Tibial artery (tissue), 4 donors: Measurements from ENCODE around the gene AFF3.

Experiments
- DNase-seq, 2 donors: peaks; one replicate each; pipeline ENCODE4 v3.0.0-alpha.2; 2019
- H3K27ac ChIP-seq, 2 donors: fragments of 200-600 bp; sonication (generic) in 1 of 2; 1 replicate in 1 of 2; 2 replicates in 1 of 2; pipeline ENCODE4 v1.5.1; 2018 to 2019; ENCODE audit warnings: mild to moderate bottlenecking in 1 of 2
- H3K27me3 ChIP-seq, 2 donors: fragments of 200-600 bp; sonication (generic) in 1 of 2; one replicate each; pipeline versions ENCODE4 v1.5.1 to v1.6.0; 2016 to 2019
- H3K36me3 ChIP-seq, 3 donors: fragments of 200-600 bp; sonication (generic) in 2 of 3; one replicate each; pipeline ENCODE4 v1.5.1; 2016 to 2019; ENCODE audit warnings: mild to moderate bottlenecking in 2 of 3
- H3K4me1 ChIP-seq, 4 donors: fragments of 200-600 bp; sonication (generic) in 2 of 4; 1 replicate in 3 of 4; 2 replicates in 1 of 4; pipeline ENCODE4 v1.5.1; 2016 to 2019
- H3K4me3 ChIP-seq, 2 donors: fragments of 200-600 bp; sonication (generic) in 1 of 2; 1 replicate in 1 of 2; 2 replicates in 1 of 2; pipeline ENCODE4 v1.5.1; 2018 to 2019; ENCODE audit warnings: mild to moderate bottlenecking in 2 of 2
- H3K9me3 ChIP-seq, 3 donors: fragments of 200-600 bp; sonication (generic) in 1 of 3; one replicate each; pipeline ENCODE4 v1.5.1; 2016 to 2019
- CTCF ChIP-seq, 2 experiments: fragments of 200-600 bp in 1 of 2; fragments of 450-650 bp in 1 of 2; IDR thresholded peaks; one replicate each; pipeline ENCODE4 v1.5.1; 2017 to 2019; ENCODE audit warnings: antibody characterized with exemption in 2 of 2, mild to moderate bottlenecking in 1 of 2, moderate library complexity in 1 of 2
- intact Hi-C: fragments of 100-400 bp; cut with DNase I; formaldehyde crosslinking; loops from one replicate; pipeline ENCODE4 v1.15.0; 2023; ENCODE audit warnings: low total_unique reads

Gene AFF3

GRCh38 chr2:99975386-99975785, 167.0 kb downstream of the AFF3 start:
- intact Hi-C loops, result no loop called here
- H3K9me3 ChIP-seq, result no peaks in the 10 kb centered on the region
- no peaks in the 10 kb centered on the region for H3K36me3 ChIP-seq
- no peak overlapping the region for H3K4me3 ChIP-seq
- no peaks in the 10 kb centered on the region for H3K27me3 ChIP-seq
- H3K4me1 ChIP-seq, result peaks cover 0 to 10% (median 0%) of the 10 kb centered on the region in 4 donors
- no peak for DNase-seq
- TF ChIP-seq CTCF (IDR thresholded peaks at IDR 0.05), result no peak
- no peak overlapping the region for H3K27ac ChIP-seq

GRCh38 chr2:99974682-99975375, 167.6 kb downstream of the AFF3 start:
- no peaks in the 10 kb centered on the region for H3K9me3 ChIP-seq
- H3K36me3 ChIP-seq, result no peaks in the 10 kb centered on the region
- no peak for TF ChIP-seq CTCF (IDR thresholded peaks at IDR 0.05)
- DNase-seq, result no peak
- intact Hi-C loops, result no loop called here
- no peak overlapping the region for H3K4me3 ChIP-seq
- H3K27ac ChIP-seq, result no peak overlapping the region
- H3K4me1 ChIP-seq, result peaks cover 0 to 10% (median 0%) of the 10 kb centered on the region in 4 donors
- H3K27me3 ChIP-seq, result no peaks in the 10 kb centered on the region

DNA sequence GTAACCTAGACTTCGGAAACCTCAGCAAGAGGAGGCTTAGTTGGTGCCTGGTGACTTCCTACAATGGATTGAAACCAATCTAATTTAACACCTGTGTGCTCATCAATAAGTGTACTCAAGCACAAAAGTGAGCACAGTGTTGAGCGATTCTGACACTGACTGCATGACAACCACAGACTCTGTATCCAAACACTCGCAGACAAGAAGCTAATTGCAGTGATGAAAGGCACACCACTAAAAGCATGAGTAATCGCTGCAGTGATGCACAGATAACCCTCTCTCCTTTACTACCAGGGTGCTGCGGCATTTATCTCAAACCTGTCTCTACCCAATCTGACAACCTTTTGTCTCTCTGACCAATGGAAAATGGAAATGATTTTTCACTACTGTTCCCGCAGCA, 168.1 kb downstream of the AFF3 start:
- no peak for DNase-seq
- H3K36me3 ChIP-seq, result no peaks in the 10 kb centered on the region
- TF ChIP-seq CTCF (IDR thresholded peaks at IDR 0.05), result no peak
- intact Hi-C loops, result no loop called here
- no peak overlapping the region for H3K4me3 ChIP-seq
- no peaks in the 10 kb centered on the region for H3K9me3 ChIP-seq
- peaks cover 0 to 10% (median 0%) of the 10 kb centered on the region in 4 donors for H3K4me1 ChIP-seq
- no peak overlapping the region for H3K27ac ChIP-seq
- no peaks in the 10 kb centered on the region for H3K27me3 ChIP-seq

GRCh38 chr2:99971326-99971900, 171.0 kb downstream of the AFF3 start:
- no peak for TF ChIP-seq CTCF (IDR thresholded peaks at IDR 0.05)
- Histone ChIP-seq H3K27me3 (no peaks in the 10 kb centered on the region), H3K36me3 (no peaks in the 10 kb centered on the region), H3K27ac (no peak overlapping the region), H3K4me3 (no peak overlapping the region), H3K4me1 (no peaks in the 10 kb centered on the region), H3K9me3 (no peaks in the 10 kb centered on the region)
- intact Hi-C loops, result no loop called here
- DNase-seq, result no peak

DNA sequence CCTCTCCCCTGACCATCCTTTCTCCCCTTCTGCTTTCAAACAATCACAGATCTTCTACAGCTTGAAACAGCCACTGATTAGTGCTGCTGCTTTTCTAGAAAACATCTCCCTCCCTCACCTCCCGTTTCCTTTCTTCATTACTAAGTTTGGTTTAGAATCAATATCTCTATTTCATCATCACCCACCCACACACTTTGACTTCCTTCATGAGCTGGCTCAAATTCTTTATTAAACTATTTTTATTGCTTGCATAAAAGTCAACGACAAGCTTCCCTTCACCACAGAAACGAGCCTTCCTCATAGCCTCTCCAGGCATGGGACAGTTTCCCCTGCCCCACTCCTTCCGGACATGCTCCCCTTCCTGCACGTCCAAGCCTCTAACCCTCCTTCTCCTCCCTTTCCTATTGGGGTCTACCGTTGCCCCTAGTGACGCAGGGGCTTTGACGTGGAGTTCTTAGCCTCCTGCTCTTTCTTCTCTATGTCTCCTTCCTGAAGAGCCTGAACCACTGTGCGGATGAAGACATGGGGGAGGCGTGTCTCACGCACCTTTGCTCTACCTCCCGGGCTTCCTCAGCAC, 172.0 kb downstream of the AFF3 start:
- Histone ChIP-seq H3K4me3 (no peak overlapping the region), H3K27ac (no peak overlapping the region), H3K36me3 (no peaks in the 10 kb centered on the region), H3K27me3 (no peaks in the 10 kb centered on the region), H3K9me3 (no peaks in the 10 kb centered on the region), H3K4me1 (no peaks in the 10 kb centered on the region)
- DNase-seq, result no peak
- intact Hi-C loops, result no loop called here
- no peak for TF ChIP-seq CTCF (IDR thresholded peaks at IDR 0.05)
